GM12875 (cell line): Measurements from ENCODE around the gene LIM2.

Experiments
- H3K4me3 ChIP-seq: one replicate; pipeline ENCODE4 v1.5.1; 2011; ENCODE audit warnings: low read depth, low read length, control low read depth
- CTCF ChIP-seq: IDR thresholded peaks from 2 replicates; pipeline ENCODE4 v1.5.1; 2011; ENCODE audit warnings: low read depth, mild to moderate bottlenecking, control low read depth, inconsistent platforms, low read length, moderate library complexity, borderline replicate concordance; ENCODE audit not compliant: insufficient read depth

Gene LIM2

GRCh38 chr19:51352783-51353360 lies 34.9 kb downstream of the LIM2 start:
- TF ChIP-seq CTCF: no peak
- no peak overlapping the region for H3K4me3 ChIP-seq

- no peak overlapping the region for H3K4me3 ChIP-seq
- no peak for TF ChIP-seq CTCF
These were observed 36.3 kb downstream of the LIM2 start for GRCh38 chr19:51351266-51351990.

GRCh38 chr19:51347209-51347928 lies 40.4 kb downstream of the LIM2 start:
- TF ChIP-seq CTCF: no peak
- no peak overlapping the region for H3K4me3 ChIP-seq

- TF ChIP-seq CTCF: 0 out of 2 replicates have a peak, but pooled peaks have one; percentile 3
- no peak overlapping the region for H3K4me3 ChIP-seq
These were observed 41.0 kb downstream of the LIM2 start for GRCh38 chr19:51346742-51347141.

- no peak for TF ChIP-seq CTCF
- H3K4me3 ChIP-seq: no peak overlapping the region
These were observed 42.6 kb downstream of the LIM2 start for GRCh38 chr19:51345076-51345620.

GRCh38 chr19:51342631-51343569 lies 44.9 kb downstream of the LIM2 start:
- no peak overlapping the region for H3K4me3 ChIP-seq
- no peak for TF ChIP-seq CTCF
